ENCODE data around the gene MRPL52.
"Not testable (repeated sequence)": the region's sequence is repeated elsewhere in the genome, so short reads cannot be mapped to it uniquely, and the experiment has no call there.

Gene MRPL52

GRCh38 chr14:22811722-22812121 is 18.0 kb upstream of the MRPL52 start:
- DNase-seq, result no peak

DNA sequence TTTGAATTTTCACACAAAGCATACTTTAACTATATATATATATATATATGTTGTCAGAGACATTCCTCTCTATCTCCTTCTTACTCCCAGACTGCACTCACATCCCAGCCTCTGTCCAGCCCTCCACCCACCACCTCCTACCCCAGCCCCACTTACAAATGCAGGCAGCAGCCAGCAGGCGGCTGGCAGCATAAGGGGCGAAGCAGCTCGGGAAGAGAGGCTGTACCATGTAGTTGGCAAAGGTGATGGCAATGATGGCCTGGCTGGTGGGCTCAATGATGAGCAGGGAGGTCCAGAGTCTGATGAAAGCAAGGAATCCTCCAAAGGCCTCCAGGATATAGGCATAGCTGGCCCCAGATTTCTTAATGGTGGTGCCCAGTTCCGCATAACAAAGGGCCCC is 16.9 kb upstream of the MRPL52 start:
- DNase-seq, result no peak

GRCh38 chr14:22813145-22813544 is 16.5 kb upstream of the MRPL52 start:
- no peak for DNase-seq

- no peak for DNase-seq
Measured at GRCh38 chr14:22814373-22814772, 15.3 kb upstream of the MRPL52 start.

- DNase-seq, result peak; percentile 30
Measured at GRCh38 chr14:22814941-22815713, 14.6 kb upstream of the MRPL52 start, which contains the start of gene SLC7A7. TSS of gene SLC7A7 (minus strand) at chr14:22815435. CDS start at chr14:22813398, 2,037 bp downstream.

- peak; percentile 54 for DNase-seq
Measured at GRCh38 chr14:22819151-22819988, 10.3 kb upstream of the MRPL52 start.

GRCh38 chr14:22820731-22821130 is 9.0 kb upstream of the MRPL52 start:
- peak; percentile 39 for DNase-seq

DNA sequence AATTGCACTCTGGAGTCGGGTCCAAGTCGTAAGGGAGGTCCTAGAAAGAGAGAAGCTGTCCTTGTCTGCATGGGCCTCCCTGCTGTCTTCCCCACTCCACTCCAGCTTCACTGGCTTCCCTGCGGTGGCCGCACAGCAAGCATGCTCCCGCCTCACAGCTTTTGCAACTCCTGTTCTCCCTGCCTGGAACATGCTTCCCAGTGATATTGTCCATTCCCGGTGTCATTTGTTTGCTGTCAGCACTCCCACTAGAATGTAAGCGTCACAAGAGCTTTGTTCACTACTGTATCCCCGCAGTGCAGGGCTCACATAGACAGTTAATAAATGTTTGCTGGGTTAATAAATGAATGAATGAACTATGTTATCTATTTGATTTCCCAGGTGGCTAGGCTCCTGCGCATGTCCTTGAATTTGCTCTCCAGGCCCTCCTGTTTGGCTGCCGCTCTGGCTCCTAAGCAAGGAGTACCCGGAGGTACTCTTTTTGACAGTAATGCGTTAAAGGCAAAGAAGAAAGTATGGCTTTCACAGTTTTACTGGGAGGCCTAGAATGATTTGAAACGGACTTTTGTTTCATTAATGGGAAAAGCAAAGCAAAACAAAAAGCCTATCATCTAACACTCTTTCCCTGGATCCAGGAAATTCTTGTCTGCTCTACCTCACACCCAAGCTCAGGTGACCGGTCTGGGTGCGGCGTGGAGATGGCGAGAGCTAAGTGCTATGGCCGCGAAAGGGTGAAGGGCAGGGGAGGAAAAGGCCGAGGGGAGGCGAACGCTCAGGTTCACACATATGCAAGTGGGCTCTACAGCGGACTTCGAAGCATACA is 8.3 kb upstream of the MRPL52 start:
- DNase-seq, result no peak

- no peak for DNase-seq
Measured at GRCh38 chr14:22822016-22822570, 7.6 kb upstream of the MRPL52 start.

GRCh38 chr14:22822571-22823098 is 7.1 kb upstream of the MRPL52 start:
- DNase-seq, result peak; percentile 93

DNA sequence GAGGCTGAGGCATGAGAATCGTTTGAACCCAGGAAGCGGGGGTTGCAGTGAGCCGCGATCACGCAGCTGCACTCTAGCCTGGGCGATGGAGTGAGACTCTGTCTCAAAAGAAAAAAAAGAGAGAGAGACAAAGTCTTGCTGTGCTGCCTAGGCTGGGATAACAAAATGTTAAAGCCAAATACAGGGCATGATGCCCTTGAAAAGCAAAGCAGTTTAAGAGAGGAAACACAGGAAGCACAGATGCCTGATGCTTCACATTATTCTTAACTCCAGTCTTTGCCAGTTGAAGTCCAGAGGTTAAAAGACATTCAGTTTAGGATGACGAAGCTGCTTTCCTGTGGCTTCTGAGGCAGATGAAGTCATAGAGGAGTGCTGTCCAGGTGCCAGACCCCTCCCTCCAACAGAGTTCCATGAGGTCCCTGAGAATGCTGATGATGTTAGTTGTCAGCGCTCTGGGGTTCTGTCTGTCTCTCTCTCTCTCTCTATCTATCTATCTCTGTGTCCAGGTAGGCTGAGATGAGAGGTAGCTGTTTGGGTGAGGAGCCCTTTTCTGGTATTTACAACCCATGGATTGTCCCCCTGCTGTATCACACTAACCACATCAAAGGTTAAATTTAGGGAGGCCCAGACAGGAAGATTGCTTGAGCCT is 4.9 kb upstream of the MRPL52 start:
- DNase-seq, result peak; percentile 94

- not testable (repeated sequence) for DNase-seq
Measured at GRCh38 chr14:22829076-22829660, 519 bp upstream of the MRPL52 start.

DNA sequence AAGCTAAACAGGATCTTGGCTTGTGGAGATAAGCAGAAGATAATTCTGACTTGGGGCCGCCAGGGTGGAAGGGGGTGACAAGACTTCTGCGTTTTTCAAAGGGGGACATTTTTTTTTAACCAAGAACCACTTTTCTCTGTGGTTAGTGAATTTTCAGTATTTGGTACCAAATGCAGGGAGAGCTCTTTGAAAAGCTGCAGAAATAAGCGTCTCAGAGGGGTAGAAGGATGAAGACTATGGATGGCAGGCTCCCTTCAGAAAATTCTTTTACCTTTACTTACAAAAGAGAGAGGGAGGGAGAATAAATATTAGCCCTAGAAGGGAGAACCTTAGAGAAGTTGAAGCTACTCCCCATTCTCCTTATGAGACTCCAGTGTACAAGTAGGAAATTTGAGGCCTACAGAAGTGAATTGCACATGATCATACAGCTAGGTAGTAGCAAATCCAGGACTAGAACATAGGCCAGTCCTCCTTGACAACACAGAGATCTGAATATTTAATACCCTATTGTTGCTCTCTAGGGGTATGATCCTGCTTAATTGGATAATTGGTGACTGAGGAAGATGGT is 840 bp downstream of the MRPL52 start:
- DNase-seq, result no peak

DNA sequence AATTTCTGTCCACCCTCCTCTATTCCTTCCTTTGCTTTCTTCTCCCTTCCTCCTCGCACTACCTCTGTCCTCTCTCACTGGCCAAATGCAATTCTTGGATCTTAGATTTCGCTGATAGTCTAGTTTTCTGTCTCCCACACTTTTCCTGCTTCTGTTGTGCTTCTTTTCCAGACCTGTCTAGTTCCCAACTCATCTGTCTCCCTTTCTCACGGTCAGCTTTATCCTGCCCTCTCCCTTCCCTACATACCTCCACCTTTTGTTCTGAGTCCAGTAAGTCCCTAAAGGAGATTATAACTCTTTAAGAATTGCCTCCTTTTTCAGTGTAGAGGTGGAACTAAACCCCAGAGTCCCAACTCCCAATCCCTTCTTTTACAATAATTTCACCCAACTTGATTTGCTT is 5.8 kb downstream of the MRPL52 start:
- DNase-seq, result no peak

- DNase-seq, result peak; percentile 93
Measured at GRCh38 chr14:22836301-22837113, 6.8 kb downstream of the MRPL52 start, which contains the start of gene MMP14. TSS of gene MMP14 (plus strand) at chr14:22836585. CDS start at chr14:22836818, 233 bp downstream.

GRCh38 chr14:22837114-22837749 is 7.5 kb downstream of the MRPL52 start:
- peak; percentile 70 for DNase-seq

GRCh38 chr14:22837750-22838538 is 8.3 kb downstream of the MRPL52 start:
- DNase-seq, result peak; percentile 73

DNA sequence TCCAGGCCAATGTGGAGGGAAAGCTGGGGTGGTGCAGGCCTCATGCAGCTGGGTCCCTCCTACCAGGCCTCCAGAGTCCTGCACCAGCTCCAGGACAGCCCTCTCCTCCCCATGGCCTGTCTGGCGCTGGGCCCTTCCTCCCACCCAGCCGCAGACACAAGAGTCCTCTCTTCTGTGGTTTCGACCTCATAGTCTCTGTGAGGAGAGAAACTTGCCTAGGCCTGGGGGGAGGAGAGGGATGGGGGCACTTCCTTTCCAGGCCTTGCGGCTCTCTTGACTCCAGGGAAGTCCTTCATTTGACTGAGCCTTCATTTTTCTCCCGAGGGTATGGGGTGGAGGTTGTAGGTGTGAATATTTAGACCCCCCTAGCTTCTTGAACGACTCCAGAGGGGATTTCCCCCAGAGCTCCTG is 8.9 kb downstream of the MRPL52 start:
- peak; percentile 89 for DNase-seq

Measured in fibroblast of skin of right biceps (primary cell).